Bronchial epithelial cell (primary cell): ENCODE results near the gene UGT1A6. TPM values are rescaled to one million over a fixed set of nuclear protein-coding genes. Genes with fewer than 3 reads are reported as not detected.
"Not testable (repeated sequence)": the region's sequence is repeated elsewhere in the genome, so short reads cannot be mapped to it uniquely, and the experiment has no call there.

Experiments
- DNase-seq: peaks from one replicate; pipeline ENCODE4 v3.0.0-alpha.2; 2010; ENCODE audit warnings: low read depth
- FAIRE-seq: peaks from 2 replicates; lab custom pipeline; 2011; peaks lifted over from hg19 to GRCh38; lab: Jason Lieb, UNC
- H3K27me3 ChIP-seq: 2 replicates; pipeline ENCODE4 v1.5.1; 2011; ENCODE audit warnings: low read length; ENCODE audit not compliant: control insufficient read depth, insufficient read depth
- H3K36me3 ChIP-seq: 2 replicates; pipeline ENCODE4 v1.5.1; 2011; ENCODE audit warnings: low read length; ENCODE audit not compliant: control insufficient read depth, insufficient read depth
- H3K4me3 ChIP-seq: 2 replicates; pipeline ENCODE4 v1.5.1; 2011; ENCODE audit warnings: mild to moderate bottlenecking, low read depth, low read length, control low read depth
- CTCF ChIP-seq: IDR thresholded peaks from 2 replicates; pipeline ENCODE4 v1.5.1; 2011; ENCODE audit warnings: mild to moderate bottlenecking, moderate library complexity, low read length, control low read depth, inconsistent platforms; ENCODE audit not compliant: insufficient read depth, severe bottlenecking
- total RNA-seq: library from RNA; depleted of rRNA; stranded (reverse); fragments of >200 nt; gene quantifications from 2 replicates; pipeline ENCODE4 v1.2.1, GENCODE V29; 2014

The UGT1A6 gene
- total RNA-seq, 1 donor from 2014 or later = 12.9 TPM

- TF ChIP-seq CTCF = no peak
- H3K27me3 ChIP-seq = no peaks in the 10 kb centered on the region
- peaks cover 6% of the 10 kb centered on the region for H3K36me3 ChIP-seq
- DNase-seq = no peak
- FAIRE-seq = peak; percentile 82
- H3K4me3 ChIP-seq = no peak within 1 kb of the TSS
These were observed 36.1 kb downstream of the UGT1A6 start, which contains the start of gene UGT1A3 for GRCh38 chr2:233728723-233729301. Gene UGT1A3 (plus strand): TSS chr2:233729042. CDS start chr2:233729127, 85 bp downstream.

GRCh38 chr2:233736868-233737653 lies 44.4 kb downstream of the UGT1A6 start:
- not testable (repeated sequence) for H3K36me3 ChIP-seq, DNase-seq, FAIRE-seq, H3K4me3 ChIP-seq, H3K27me3 ChIP-seq

- DNase-seq (no peak), FAIRE-seq (no peak)
- Histone ChIP-seq H3K27me3 (no peaks in the 10 kb centered on the region), H3K4me3 (no peak overlapping the region), H3K36me3 (peaks cover 6% of the 10 kb centered on the region)
- no peak for TF ChIP-seq CTCF
These were observed 48.2 kb downstream of the UGT1A6 start for GRCh38 chr2:233740870-233741269.

- Histone ChIP-seq H3K27me3 (no peaks in the 10 kb centered on the region), H3K4me3 (no peak overlapping the region), H3K36me3 (peaks cover 1% of the 10 kb centered on the region)
- no peak for DNase-seq
- FAIRE-seq = no peak
- TF ChIP-seq CTCF = no peak
These were observed 51.0 kb downstream of the UGT1A6 start for GRCh38 chr2:233743464-233744259.

GRCh38 chr2:233745073-233745755 lies 52.5 kb downstream of the UGT1A6 start:
- H3K4me3 ChIP-seq = no peak overlapping the region
- no peaks in the 10 kb centered on the region for H3K27me3 ChIP-seq
- DNase-seq = no peak
- no peak for TF ChIP-seq CTCF
- peaks cover 1% of the 10 kb centered on the region for H3K36me3 ChIP-seq
- peak; percentile 28 for FAIRE-seq

- not testable (repeated sequence) for DNase-seq, H3K27me3 ChIP-seq, H3K36me3 ChIP-seq, H3K4me3 ChIP-seq, FAIRE-seq
These were observed 53.1 kb downstream of the UGT1A6 start for GRCh38 chr2:233745838-233746237.
